SK-N-SH treated with all-trans-retinoic acid at 6 μM for 48 hours (cell line): ENCODE measurements around the gene SH3PXD2A.

Experiments used
- ARNTL ChIP-seq: fragments of 450-650 bp; formaldehyde crosslinking; IDR thresholded peaks from 2 replicates; pipeline ENCODE4 v1.5.0; 2020; ENCODE audit warnings: low read depth, mild to moderate bottlenecking, moderate library complexity, borderline replicate concordance
- BACH2 ChIP-seq: fragments of 250-450 bp; sonication (Bioruptor Pico); IDR thresholded peaks from 2 replicates; pipeline ENCODE4 v1.9.0; 2021; ENCODE audit warnings: mild to moderate bottlenecking, borderline replicate concordance
- PPARA ChIP-seq: fragments of 250-450 bp; sonication (Bioruptor Pico); IDR thresholded peaks from 2 replicates; pipeline ENCODE4 v1.5.0; 2020; ENCODE audit warnings: mild to moderate bottlenecking, borderline replicate concordance
- TCF4 ChIP-seq: fragments of 250-450 bp; sonication (Bioruptor Pico); IDR thresholded peaks from 2 replicates; pipeline ENCODE4 v1.8.0; 2021; ENCODE audit warnings: mild to moderate bottlenecking, moderate library complexity, borderline replicate concordance
- TOX ChIP-seq: fragments of 250-450 bp; sonication (Bioruptor Pico); IDR thresholded peaks from 2 replicates; pipeline ENCODE4 v1.8.0; 2021; ENCODE audit warnings: mild to moderate bottlenecking, moderate library complexity, borderline replicate concordance
- ZC3H10 ChIP-seq: fragments of 250-450 bp; sonication (Bioruptor Pico); IDR thresholded peaks from 2 replicates; pipeline ENCODE4 v1.5.1; 2021; ENCODE audit warnings: mild to moderate bottlenecking, moderate library complexity
- ZFP30 ChIP-seq: fragments of 450-650 bp; formaldehyde crosslinking; IDR thresholded peaks from 2 replicates; pipeline ENCODE4 v1.5.0; 2022; ENCODE audit warnings: mild to moderate bottlenecking, moderate library complexity
- ZNF8 ChIP-seq: fragments of 450-650 bp; formaldehyde crosslinking; IDR thresholded peaks from 2 replicates; pipeline ENCODE4 v1.5.0; 2020; ENCODE audit warnings: mild to moderate bottlenecking, moderate library complexity
- TF ChIP-seq, protein P1 (sequence below): fragments of 250-450 bp; sonication (Bioruptor Pico); IDR thresholded peaks from 2 replicates; pipeline ENCODE4 v1.5.1; 2021; ENCODE audit warnings: mild to moderate bottlenecking, moderate library complexity
- TF ChIP-seq, protein P2 (sequence below): fragments of 250-450 bp; sonication (Bioruptor Pico); IDR thresholded peaks from 2 replicates; pipeline ENCODE4 v1.5.0; 2020; ENCODE audit warnings: mild to moderate bottlenecking, moderate library complexity
- TF ChIP-seq, protein P3 (sequence below): fragments of 250-450 bp; sonication (Bioruptor Pico); IDR thresholded peaks from 2 replicates; pipeline ENCODE4 v1.8.0; 2020; ENCODE audit warnings: mild to moderate bottlenecking, moderate library complexity, borderline replicate concordance
- TF ChIP-seq, protein P4 (sequence below): fragments of 250-450 bp; sonication (Bioruptor Pico); IDR thresholded peaks from 2 replicates; pipeline ENCODE4 v1.5.1; 2020; ENCODE audit warnings: low read depth, mild to moderate bottlenecking, moderate library complexity

DNA sequence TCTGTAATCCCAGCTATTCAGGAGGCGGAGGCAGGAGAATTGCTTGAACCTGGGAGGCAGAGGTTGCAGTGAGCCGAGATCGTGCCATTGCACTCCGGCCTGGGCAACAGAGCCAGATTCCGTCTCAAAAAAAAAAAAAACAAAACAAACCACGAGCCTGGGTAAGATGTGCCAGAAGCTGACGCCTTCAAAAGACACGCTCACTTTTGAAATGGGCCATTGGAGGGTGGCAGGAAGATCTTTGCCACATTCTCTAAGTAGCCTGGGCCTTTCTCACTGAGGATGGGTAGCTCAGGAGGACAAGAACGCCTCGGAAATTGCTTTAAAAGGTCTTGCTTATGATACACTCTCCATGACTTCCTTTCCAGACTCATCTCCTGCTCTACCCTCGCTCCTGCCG is 172.7 kb downstream of the SH3PXD2A start:
- TF ChIP-seq TCF4 (CRISPR knock-in tag) = no peak
- no peak for TF ChIP-seq ZFP30 (CRISPR knock-in tag)
- no peak for TF ChIP-seq PPARA
- TF ChIP-seq, protein P1, sequence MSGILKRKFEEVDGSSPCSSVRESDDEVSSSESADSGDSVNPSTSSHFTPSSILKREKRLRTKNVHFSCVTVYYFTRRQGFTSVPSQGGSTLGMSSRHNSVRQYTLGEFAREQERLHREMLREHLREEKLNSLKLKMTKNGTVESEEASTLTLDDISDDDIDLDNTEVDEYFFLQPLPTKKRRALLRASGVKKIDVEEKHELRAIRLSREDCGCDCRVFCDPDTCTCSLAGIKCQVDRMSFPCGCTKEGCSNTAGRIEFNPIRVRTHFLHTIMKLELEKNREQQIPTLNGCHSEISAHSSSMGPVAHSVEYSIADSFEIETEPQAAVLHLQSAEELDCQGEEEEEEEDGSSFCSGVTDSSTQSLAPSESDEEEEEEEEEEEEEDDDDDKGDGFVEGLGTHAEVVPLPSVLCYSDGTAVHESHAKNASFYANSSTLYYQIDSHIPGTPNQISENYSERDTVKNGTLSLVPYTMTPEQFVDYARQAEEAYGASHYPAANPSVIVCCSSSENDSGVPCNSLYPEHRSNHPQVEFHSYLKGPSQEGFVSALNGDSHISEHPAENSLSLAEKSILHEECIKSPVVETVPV = no peak
- TF ChIP-seq, protein P2, sequence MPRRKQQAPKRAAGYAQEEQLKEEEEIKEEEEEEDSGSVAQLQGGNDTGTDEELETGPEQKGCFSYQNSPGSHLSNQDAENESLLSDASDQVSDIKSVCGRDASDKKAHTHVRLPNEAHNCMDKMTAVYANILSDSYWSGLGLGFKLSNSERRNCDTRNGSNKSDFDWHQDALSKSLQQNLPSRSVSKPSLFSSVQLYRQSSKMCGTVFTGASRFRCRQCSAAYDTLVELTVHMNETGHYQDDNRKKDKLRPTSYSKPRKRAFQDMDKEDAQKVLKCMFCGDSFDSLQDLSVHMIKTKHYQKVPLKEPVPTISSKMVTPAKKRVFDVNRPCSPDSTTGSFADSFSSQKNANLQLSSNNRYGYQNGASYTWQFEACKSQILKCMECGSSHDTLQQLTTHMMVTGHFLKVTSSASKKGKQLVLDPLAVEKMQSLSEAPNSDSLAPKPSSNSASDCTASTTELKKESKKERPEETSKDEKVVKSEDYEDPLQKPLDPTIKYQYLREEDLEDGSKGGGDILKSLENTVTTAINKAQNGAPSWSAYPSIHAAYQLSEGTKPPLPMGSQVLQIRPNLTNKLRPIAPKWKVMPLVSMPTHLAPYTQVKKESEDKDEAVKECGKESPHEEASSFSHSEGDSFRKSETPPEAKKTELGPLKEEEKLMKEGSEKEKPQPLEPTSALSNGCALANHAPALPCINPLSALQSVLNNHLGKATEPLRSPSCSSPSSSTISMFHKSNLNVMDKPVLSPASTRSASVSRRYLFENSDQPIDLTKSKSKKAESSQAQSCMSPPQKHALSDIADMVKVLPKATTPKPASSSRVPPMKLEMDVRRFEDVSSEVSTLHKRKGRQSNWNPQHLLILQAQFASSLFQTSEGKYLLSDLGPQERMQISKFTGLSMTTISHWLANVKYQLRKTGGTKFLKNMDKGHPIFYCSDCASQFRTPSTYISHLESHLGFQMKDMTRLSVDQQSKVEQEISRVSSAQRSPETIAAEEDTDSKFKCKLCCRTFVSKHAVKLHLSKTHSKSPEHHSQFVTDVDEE (CRISPR knock-in tag) = no peak
- TF ChIP-seq ZC3H10 (CRISPR knock-in tag) = no peak
- TF ChIP-seq BACH2 (CRISPR knock-in tag) = no peak
- no peak for TF ChIP-seq ZNF8 (CRISPR knock-in tag)
- TF ChIP-seq, protein P3, sequence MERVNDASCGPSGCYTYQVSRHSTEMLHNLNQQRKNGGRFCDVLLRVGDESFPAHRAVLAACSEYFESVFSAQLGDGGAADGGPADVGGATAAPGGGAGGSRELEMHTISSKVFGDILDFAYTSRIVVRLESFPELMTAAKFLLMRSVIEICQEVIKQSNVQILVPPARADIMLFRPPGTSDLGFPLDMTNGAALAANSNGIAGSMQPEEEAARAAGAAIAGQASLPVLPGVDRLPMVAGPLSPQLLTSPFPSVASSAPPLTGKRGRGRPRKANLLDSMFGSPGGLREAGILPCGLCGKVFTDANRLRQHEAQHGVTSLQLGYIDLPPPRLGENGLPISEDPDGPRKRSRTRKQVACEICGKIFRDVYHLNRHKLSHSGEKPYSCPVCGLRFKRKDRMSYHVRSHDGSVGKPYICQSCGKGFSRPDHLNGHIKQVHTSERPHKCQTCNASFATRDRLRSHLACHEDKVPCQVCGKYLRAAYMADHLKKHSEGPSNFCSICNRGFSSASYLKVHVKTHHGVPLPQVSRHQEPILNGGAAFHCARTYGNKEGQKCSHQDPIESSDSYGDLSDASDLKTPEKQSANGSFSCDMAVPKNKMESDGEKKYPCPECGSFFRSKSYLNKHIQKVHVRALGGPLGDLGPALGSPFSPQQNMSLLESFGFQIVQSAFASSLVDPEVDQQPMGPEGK (CRISPR knock-in tag) = no peak
- TF ChIP-seq TOX (CRISPR knock-in tag) = no peak
- TF ChIP-seq, protein P4, sequence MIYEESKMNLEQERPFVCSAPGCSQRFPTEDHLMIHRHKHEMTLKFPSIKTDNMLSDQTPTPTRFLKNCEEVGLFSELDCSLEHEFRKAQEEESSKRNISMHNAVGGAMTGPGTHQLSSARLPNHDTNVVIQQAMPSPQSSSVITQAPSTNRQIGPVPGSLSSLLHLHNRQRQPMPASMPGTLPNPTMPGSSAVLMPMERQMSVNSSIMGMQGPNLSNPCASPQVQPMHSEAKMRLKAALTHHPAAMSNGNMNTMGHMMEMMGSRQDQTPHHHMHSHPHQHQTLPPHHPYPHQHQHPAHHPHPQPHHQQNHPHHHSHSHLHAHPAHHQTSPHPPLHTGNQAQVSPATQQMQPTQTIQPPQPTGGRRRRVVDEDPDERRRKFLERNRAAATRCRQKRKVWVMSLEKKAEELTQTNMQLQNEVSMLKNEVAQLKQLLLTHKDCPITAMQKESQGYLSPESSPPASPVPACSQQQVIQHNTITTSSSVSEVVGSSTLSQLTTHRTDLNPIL (CRISPR knock-in tag) = no peak
- TF ChIP-seq ARNTL = no peak
